Stimulated activated CD4-positive, alpha-beta T cell treated with anti-CD3 and anti-CD28 coated beads, Interleukin-15, amount 100 ng/mL, for 1 hour (primary cell): ENCODE measurements around the gene TMEM53.

ENCODE experiments used
- DNase-seq, 2 donors: peaks; one replicate each; pipeline ENCODE4 v3.0.0-alpha.2; 2020; ENCODE audit warnings: low read depth in 1 of 2, low spot score in 1 of 2

TMEM53 gene

DNA sequence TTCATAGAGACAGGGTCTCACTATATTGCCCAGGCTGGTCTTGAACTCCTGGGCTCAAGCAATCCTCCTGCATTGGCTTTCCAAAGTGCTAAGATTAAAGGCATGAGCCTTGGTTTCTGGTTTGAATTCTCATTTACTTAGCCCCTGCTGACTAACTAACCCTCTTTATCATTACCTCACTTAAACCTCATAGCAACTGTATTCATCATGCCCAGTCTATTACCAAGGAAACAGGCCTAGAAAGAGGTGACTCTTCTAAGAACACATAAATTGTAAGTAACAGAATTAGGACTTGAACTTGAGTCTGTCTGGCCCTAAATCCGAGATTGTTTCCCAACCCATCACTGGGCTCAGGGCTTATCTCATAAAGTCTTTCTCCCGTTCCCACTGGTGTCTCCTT is 44.2 kb downstream of the TMEM53 start:
- no peak for DNase-seq

DNA sequence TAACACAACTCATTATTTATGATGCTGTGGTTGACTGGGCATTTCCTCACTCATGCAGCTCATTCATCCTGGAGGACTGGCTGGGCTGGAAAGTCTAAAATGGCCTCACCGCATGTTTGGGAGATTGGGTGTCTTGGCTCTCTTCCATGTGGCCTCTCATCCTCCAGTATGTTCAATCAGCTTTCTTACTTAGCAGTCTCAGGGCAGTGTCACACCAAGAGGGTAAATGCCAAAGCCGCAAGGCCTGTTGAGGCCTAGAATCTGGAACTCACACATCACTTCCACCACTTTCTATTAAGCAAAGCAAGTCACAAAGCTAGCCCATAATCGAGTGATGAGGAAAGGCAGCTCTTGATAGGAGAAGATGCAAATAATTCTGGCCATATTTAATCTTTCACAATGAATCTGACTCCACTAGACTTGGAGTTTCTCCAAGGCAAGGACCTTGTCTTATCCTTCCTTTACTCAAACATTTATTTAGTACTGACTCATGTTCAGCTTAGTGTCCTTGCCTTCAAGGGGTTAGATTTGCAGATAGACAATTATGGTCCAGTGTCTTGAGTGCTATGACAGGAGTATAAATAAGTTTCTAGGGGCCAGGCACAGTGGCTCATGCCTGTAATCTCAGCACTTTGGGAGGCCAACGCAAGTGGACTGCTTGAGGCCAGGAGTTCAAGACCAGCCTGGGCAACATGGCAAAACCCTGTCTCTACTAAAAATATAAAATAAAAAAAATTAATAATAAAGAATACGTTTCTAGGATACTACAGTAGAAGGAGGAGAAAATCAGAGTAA is 45.1 kb downstream of the TMEM53 start:
- no peak for DNase-seq

GRCh38 chr1:44625348-44625747 is 48.9 kb downstream of the TMEM53 start:
- DNase-seq: no peak

DNA sequence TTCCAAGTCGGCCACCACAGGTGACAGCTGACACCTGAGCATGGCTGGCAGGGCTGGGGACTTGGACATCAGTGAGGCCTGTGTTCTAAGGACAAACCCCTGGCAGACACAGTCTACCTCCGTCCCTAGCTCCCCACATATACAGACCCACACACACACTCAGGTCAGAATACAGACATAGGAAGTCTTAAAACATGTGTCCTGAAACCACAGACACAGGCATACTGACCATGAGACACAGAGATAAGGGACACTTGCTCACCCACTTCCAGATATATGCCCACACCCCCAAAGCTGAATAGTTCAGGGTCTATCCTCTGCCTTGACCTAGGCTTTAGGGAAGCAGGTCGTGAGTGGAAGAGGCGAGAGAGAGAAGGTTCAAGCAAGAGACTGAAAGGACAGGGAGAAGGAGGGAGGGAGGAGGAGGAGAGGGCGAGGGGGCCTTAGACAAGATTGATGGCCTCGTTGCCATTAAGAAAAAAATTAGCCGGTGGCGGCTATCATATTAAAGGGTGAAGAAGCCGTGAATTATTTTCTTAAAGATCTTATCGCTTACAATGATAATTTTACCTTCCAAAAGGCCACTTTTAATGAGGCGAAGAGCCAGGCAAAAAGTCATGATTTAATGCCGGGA is 49.9 kb downstream of the TMEM53 start:
- no peak for DNase-seq

DNA sequence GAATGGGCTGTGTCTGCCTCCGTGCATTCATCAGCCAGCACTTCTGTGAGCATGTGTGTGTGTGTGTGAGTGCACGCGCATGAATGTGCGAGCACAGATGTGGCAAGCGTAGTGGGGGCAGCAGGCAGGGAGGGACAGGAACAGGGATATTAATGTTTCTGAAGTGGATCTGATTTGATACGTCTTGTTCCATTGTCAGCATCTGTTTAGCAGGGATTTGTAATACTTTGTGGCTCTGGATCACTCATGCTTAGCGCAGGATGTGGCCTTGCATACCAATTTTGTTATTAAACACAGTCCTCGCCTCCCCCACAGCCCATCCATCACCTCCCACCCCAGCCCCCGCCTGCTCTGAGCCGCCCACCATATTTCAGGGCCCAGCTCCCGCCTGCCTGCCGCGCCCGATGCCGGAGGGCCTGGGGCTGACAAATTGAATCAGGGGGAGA is 52.4 kb downstream of the TMEM53 start:
- DNase-seq: no peak

DNA sequence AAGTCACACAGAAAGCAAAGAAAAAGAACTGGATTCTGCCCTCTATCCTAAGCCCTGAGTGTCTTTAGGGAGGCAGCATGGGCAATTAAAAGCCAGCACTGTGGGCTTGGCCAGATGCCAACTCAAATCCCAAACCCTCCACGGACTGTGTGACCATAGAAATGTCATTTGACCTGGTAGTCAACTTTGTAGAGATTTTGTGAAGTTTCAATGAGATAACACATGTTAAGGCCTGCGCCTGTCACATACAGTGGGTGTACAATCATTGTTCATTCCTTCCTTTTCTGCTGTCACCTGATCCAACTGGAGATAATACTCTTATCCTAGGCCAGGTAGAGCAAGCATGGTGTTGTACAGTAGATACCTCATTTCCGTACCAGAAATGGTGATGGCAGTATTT is 54.2 kb downstream of the TMEM53 start:
- DNase-seq: no peak

DNA sequence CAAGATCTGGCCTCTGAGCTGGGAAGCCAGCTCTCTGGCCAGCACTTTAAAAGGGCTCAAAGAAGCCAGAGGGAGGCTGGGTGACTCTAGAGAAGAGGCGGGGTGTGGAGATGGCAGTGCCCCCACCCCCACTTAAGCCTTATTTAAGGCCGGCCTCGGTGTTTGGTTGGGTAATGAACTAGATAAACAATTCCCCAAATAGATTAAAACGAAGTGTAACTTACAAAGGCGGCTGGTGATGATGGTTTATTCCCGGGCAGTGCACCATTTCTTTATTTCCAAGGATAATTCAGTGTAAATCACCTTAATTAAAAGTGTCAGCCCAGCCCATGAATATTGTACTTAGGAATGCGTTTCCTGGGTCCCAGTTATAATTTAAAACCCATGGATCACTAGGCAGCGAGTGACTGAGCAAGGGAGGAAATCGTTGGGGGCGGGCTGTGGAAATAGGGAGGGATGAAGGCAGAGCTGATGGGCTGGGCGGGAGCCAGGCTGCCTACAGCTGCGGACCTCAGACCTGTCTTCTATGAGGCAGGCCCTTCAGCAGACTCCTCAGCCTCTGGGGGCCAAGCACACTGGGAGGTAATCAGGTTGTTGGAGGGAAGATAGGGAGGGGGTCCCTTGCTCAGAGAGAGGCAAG is 54.9 kb downstream of the TMEM53 start:
- DNase-seq: no peak

- DNase-seq: no peak
Observed at GRCh38 chr1:44617703-44618029, 56.6 kb downstream of the TMEM53 start.

DNA sequence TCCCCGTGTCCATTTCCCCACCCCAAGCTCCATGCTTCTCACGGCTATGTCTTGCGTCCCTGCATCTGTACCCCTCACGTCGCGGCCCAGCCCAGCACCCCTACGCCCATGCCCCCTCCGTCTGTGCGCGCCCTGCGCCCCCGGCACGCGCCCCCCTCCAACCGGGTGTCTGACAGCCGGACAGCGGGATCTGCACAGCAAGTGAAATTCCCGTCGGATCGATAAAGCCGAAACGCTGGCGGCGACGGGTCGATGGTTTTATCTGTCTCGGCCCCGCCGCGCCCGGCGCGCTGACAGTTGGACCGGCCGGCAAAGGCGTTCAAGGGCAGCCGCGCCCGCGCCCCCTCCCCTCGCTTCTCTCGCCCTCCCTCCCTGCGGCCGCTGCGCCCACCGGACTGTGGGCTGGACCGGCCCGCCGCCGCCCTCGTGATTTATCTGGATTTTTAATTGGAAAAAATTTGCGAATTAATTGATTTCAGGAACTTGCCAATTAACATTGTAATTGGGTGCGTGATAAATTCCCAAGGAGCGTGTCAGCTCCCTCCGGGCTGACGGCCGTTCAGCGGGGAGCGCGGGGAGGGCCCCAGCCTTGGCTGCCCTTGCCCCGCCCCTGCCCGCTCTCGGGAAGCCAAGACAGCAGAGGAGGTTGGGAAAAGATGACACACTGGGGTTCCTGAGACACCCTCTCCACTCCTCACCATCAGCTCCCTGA is 57.1 kb downstream of the TMEM53 start:
- no peak for DNase-seq

- no peak for DNase-seq
Observed at GRCh38 chr1:44616284-44616990, 57.8 kb downstream of the TMEM53 start.

DNA sequence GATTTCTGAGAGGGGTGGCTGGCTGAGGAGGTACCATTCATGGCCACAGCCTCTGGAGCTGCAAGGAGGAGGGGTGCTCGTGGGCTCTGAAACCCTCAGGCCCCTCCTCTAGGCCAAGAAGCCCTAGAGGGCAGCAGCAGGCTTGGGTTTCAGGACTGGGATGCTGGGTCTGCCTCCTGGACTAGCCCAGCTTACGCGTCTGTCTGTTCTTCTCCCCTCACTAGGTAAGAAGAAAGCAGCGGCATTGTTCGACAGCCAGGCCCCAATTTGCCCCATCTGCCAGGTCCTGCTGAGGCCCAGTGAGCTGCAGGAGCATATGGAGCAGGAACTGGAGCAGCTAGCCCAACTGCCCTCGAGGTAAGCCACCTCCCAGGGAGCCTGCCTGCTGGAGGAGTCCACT is 60.3 kb downstream of the TMEM53 start:
- DNase-seq: no peak

DNA sequence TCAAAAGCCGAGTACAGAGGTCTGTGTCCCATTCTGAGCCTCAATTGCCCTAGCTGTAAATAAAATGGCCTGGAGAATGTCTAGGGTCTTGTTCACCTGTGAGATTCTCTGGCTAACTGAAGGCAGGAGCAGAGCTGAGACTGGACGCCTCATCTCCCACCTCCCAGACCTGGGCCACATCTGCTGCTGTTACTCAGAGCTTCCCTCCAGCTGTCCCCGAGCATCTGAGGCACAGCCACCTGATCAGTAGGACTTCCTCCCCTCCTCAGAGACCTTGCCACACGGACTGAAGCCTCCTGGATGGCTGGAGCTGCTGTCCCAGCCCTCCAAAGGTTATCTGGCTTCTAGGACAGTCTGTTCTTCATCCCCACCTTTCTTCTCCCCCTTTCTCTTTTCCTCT is 62.4 kb downstream of the TMEM53 start:
- no peak for DNase-seq

- DNase-seq: no peak
Observed at GRCh38 chr1:44611419-44611818, 62.9 kb downstream of the TMEM53 start.

DNA sequence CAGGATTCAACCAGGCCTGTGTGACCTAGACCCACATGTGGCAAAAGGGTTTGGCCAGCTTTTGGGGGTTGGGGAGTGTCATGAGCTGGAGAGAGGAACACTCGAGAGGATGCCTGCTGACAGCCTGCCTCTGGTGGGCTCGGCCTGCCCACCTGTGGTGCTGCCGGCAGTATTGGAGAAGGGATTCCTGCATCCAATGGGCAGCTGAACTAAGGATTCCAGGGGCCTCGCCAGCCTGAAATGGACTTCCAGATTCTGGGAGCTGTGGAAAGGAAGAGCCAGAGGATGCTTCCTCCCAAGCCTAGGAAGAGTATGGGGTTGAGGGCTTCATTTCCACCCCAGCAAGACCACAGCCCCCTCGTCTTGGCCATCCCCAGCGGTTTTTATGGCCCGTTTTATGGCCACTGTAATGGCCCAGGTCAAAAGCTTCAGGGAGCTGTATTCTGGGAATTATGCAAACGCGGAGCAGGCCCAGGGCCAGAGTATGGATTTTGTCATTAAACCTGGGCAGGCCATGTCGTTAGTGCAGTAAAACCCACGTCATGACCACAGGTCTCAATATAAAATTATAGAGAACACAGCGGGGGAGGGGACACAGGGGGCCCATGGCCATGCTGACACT is 63.6 kb downstream of the TMEM53 start:
- no peak for DNase-seq

DNA sequence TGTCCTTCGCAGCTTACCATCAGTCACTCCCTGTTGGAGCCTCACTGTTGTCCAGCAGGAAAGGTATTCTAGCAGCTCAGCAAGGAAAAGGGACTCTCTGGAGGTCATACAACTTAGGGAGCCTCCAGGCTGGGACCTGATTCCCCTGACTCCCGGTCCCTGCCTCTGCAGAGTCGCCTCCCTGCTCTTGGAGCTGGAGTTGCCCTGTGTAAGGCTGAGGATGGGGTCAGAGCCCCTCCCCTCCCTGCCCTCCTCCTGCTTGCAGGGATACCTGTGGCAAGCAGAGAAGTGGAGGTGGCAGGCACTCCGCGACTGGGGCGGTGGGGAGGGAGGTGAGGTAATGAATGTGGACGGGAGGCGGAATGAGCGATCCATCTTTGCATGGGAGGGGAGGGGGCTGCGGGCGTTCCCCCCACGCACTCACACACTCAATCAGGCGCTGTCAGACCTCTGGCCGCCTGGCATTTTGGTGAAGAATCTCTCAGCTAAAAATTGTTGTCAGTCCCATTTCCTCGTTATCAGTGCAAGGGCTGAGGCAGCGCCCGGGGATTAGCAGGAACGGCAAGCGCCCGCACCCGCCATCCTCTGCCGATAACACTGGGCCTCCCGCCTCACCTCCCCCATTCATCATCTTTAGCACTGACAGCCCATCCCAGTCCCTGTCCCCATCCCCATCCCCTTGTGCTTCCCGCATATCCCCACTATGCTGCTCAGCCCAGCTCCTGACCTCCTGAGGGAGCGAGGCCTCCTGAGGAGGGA is 64.3 kb downstream of the TMEM53 start:
- no peak for DNase-seq

GRCh38 chr1:44609412-44609767 is 64.9 kb downstream of the TMEM53 start:
- no peak for DNase-seq

DNA sequence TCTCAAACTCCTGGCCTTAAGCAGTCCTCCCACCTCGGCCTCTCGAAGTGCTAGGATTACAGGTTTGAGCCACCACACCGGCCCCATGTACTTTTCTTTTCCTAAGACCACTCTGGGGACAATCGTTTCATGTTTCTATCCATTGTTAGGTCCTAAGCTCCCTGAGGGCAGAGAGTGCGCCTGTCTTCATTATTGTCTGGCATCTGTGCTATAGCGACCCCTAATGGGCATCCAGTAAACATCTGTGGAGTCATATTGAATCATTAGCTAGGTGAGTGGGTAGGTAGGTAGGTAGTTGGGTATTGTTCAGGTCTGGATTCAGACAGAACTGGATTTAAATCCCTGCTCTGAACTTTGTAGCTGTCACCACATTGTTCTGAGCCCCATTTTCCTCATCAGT is 66.1 kb downstream of the TMEM53 start:
- DNase-seq: no peak

DNA sequence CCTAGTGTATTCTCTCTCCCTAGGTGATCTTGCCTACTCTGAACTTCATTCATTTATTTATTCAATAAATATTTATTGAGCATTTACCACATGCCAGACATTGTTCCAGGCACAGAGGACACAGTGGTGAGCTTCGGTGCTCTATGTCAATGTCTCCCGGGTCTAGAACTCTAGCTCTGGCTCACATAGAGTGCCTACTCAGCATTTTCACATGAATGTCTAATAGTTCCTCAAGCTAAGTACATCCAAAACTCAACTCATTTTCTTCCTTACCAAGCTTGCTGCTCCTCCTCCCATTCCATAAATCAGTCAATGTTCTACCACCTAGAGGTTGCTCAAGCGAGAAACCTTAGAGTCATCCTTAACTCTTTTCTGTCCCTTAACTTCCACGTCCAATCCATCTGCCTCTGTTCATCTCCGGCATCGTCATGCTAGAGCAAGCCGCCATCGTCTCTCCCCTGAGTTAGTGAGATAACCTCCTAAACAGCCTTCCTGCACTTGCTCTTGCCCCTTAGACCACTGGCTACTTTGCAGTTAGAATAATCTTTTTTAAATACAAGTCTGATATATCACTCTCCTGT is 67.5 kb downstream of the TMEM53 start:
- no peak for DNase-seq

DNA sequence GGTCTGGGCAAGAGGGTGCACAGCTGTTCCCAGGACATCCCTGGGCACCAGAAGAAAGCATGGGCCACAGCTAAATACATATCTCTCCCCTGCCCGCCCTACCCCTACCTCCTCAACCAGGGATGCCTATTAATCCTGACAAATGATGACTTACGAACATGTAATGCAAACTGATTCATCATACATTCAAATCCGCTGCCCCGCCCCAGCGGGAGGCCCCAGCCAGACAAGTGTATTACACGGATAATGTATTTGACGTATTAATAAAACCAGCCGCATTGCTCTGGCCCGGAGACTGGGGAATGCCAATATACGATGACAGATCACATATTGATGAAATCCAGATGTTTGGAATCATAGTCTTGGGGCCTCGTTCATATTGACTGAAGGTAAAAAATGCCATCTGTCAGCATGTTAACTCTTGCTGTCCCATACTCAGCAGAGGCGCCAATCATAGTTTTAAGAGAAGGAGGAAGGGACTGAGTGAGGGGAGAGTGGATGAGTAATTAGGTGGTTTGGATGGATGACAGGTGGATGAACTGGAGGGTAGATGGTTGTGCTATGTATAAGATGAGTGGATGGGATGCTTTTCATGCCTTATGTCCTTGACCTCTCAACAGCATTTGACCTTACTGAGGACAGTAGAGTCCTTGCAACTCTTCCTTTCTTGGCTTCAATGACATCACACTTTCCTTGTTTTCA is 68.2 kb downstream of the TMEM53 start:
- no peak for DNase-seq
